Esophagus muscularis mucosa (tissue), 4 donors: ENCODE measurements around the gene KIF19. TPM values are rescaled to one million over a fixed set of nuclear protein-coding genes. Genes with fewer than 3 reads are reported as not detected.
"Not testable (repeated sequence)": the region's sequence is repeated elsewhere in the genome, so short reads cannot be mapped to it uniquely, and the experiment has no call there.

ENCODE experiments used
- DNase-seq: peaks from one replicate; pipeline ENCODE4 v3.0.0-alpha.2; 2017; ENCODE audit errors: extremely low spot score
- H3K27ac ChIP-seq, 4 donors: fragments of 200-600 bp; sonication (generic); replicated peaks in 1 of 4; 1 replicate in 3 of 4; 2 replicates in 1 of 4; pipeline ENCODE4 v1.5.1; 2016 to 2019; ENCODE audit warnings: mild to moderate bottlenecking in 1 of 4
- H3K27me3 ChIP-seq, 4 donors: fragments of 200-600 bp; sonication (generic); one replicate each; pipeline versions ENCODE4 v1.5.1 to v1.6.0; 2016 to 2019
- H3K36me3 ChIP-seq, 4 donors: fragments of 200-600 bp; sonication (generic); one replicate each; pipeline ENCODE4 v1.5.1; 2016 to 2019
- H3K4me1 ChIP-seq, 4 donors: fragments of 200-600 bp; sonication (generic); one replicate each; pipeline ENCODE4 v1.5.1; 2016 to 2019
- H3K4me3 ChIP-seq, 4 donors: fragments of 200-600 bp; sonication (generic); 1 replicate in 2 of 4; 2 replicates in 2 of 4; pipeline ENCODE4 v1.5.1; 2016 to 2019; ENCODE audit warnings: mild to moderate bottlenecking in 4 of 4, moderate library complexity in 1 of 4
- H3K9me3 ChIP-seq, 4 donors: fragments of 200-600 bp; sonication (generic); 1 replicate in 3 of 4; 2 replicates in 1 of 4; pipeline ENCODE4 v1.5.1; 2016 to 2019
- POLR2A ChIP-seq: fragments of 450-650 bp; IDR thresholded peaks from one replicate; pipeline ENCODE4 v1.6.1; 2017; ENCODE audit warnings: antibody characterized with exemption, moderate library complexity, mild to moderate bottlenecking, low read depth
- WGBS: methylation state at CpG from one replicate; pipeline ENCODE4 v1.1.5; 2018; 5-methylcytosine and 5-hydroxymethylcytosine counted together
- intact Hi-C: fragments of 100-400 bp; cut with DNase I; formaldehyde crosslinking; loops from one replicate; pipeline ENCODE4 v1.15.1; 2023
- total RNA-seq, 4 donors: library from RNA; depleted of rRNA; stranded (reverse); fragments of >200 nt; gene quantifications; one replicate each; pipeline versions ENCODE4 v1.1.0 to v1.2.1, GENCODE V29; 2016

The KIF19 gene
- total RNA-seq, 4 donors from 2014 or later: under 0.01 to 3.8 (median 1.3) TPM

DNA sequence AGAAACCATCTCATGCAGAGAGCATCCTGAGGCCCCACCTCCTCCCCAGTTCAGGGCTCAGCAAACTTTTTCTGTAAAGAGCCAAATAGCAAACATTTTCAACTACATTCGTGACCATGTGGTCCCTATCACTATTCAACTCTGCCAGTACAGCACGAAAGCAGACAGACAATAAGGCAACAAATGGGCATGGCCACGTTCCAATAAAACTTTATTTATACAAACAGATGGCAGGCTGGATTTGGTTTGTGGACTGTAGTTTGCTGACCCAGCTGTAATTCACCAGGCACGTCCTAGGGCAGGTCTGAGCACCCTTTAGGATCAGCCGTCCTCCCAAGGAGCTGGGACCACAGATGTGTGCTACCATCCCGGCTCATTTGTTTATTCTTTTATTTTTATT is 78.8 kb downstream of the KIF19 start:
- Histone ChIP-seq H3K36me3 (no peaks in the 10 kb centered on the region), H3K27me3 (peaks cover 0 to 26% (median 0%) of the 10 kb centered on the region in 4 donors), H3K4me3 (no peak overlapping the region), H3K27ac (no peak overlapping the region), H3K4me1 (no peaks in the 10 kb centered on the region), H3K9me3 (no peaks in the 10 kb centered on the region)
- intact Hi-C loops: no loop called here
- WGBS: 68% methylated on average over 6 of the region's 6 CpGs
- DNase-seq: no peak
- no peak for TF ChIP-seq POLR2A

DNA sequence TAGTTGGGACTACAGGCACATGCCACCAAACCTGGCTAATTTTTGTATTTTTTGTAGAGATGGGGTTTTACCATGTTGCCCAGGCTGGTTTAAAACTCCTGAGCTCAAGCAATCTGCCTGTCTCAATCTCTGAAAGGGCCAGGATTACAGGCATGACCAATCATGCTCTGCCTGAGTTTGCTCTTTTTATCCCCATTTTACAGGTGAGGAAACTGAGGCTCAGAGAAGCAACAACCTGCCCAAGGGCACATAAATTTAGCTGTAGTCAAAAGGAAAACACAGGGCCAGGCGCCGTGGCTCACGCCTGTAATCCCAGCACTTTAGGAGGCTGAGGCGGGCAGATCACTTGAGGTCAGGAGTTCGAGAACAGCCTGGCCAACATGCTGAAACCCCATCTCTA is 79.3 kb downstream of the KIF19 start:
- H3K27ac ChIP-seq, DNase-seq, intact Hi-C loops, H3K4me3 ChIP-seq, H3K9me3 ChIP-seq, H3K4me1 ChIP-seq, H3K36me3 ChIP-seq: not testable (repeated sequence)
- peaks cover 0 to 26% (median 0%) of the 10 kb centered on the region in 4 donors for H3K27me3 ChIP-seq
- 93% methylated on average over 5 of the region's 5 CpGs for WGBS

Other genes starting within 250 kb of the KIF19 start
- 1,000 to 10,000 TPM in 2 of 4 donors, 100 to 1,000 TPM in 2; 445 to 1,296 (median 979) TPM for gene RPL38, start 122.5 kb upstream of the KIF19 start, total RNA-seq
- gene TTYH2, start 112.7 kb upstream of the KIF19 start, total RNA-seq: 10 to 100 TPM in 1 of 4 donors, 1 to 10 TPM in 3; 5.8 to 11.3 (median 7.9) TPM
- gene DNAI2, start 52.0 kb upstream of the KIF19 start, total RNA-seq: not detected
- under 1 TPM in 1 of 4 donors, not detected in 3; 0.17 TPM for gene BTBD17, start 35.6 kb downstream of the KIF19 start, total RNA-seq
- gene GPR142, start 41.3 kb downstream of the KIF19 start, total RNA-seq: under 1 TPM in 3 of 4 donors, not detected in 1; 0.39 to 0.83 (median 0.40) TPM
- 10 to 100 TPM; 12.6 to 23.6 (median 14.5) TPM for gene GPRC5C, start 105.9 kb downstream of the KIF19 start, total RNA-seq
- 1 to 10 TPM; 1.2 to 4.1 (median 2.4) TPM for gene CD300A, start 140.4 kb downstream of the KIF19 start, total RNA-seq
- under 1 TPM in 3 of 4 donors, not detected in 1; 0.17 to 0.83 (median 0.23) TPM for gene CD300LB, start 205.2 kb downstream of the KIF19 start, total RNA-seq
- 1 to 10 TPM in 3 of 4 donors, under 1 TPM in 1; 0.39 to 4.6 (median 1.6) TPM for gene CD300C, start 219.9 kb downstream of the KIF19 start, total RNA-seq
- gene CD300H, start 241.3 kb downstream of the KIF19 start, total RNA-seq: not detected